K562 (cell line): Measurements from ENCODE around the gene OLFML1. TPM values are rescaled to one million over a fixed set of nuclear protein-coding genes. Genes with fewer than 3 reads are reported as not detected.
A peak's percentile ranks its signal among the peaks of the same experiment; 100 is the strongest.

Experiments used
- ATAC-seq: fragments of 200-7000 bp; cut with Tn5 transposase; 3 replicates; pipeline ENCODE4 v1.9.1; 2020; ENCODE audit warnings: moderate library complexity
- BruUV-seq: library from RNA; stranded (reverse); fragments of 400-500 nt; replicated peaks from 2 replicates; lab custom pipeline; 2021; lab: Mats Ljungman, UMichigan
- CTCF ChIA-PET: fragments of 300-600 bp; formaldehyde crosslinking; extraction: SDS; loops from one replicate; lab custom pipeline; 2021; ENCODE audit warnings: low intra/inter-chr PET ratio; lab: Yijun Ruan, JAX
- POLR2A ChIA-PET: fragments of 300-600, 350-650 bp; sonication (Branson Sonifier 250); formaldehyde crosslinking; extraction: SDS; loops from one replicate; lab custom pipeline; 2021; ENCODE audit warnings: antibody characterized with exemption, inconsistent platforms; lab: Yijun Ruan, JAX
- DNase-seq, 4 experiments: peaks; one replicate each; pipeline versions ENCODE4 v3.0.0 to v3.0.0-alpha.2; 2011 to 2018; ENCODE audit warnings: low spot score in 3 of 4, mixed read lengths in 3 of 4; ENCODE audit errors: extremely low read depth in 1 of 4
- FAIRE-seq: peaks from 2 replicates; lab custom pipeline; 2011; peaks lifted over from hg19 to GRCh38; lab: Jason Lieb, UNC
- H2AFZ ChIP-seq: 2 replicates; pipeline ENCODE4 v1.6.0; 2011; ENCODE audit warnings: low read depth, low read length, control low read depth, inconsistent platforms
- H3K27ac ChIP-seq: fragments of 200-600 bp; 3 replicates; pipeline ENCODE4 v1.8.0; 2011; ENCODE audit warnings: low read depth, mild to moderate bottlenecking, control low read depth, inconsistent platforms, low read length, moderate library complexity, mixed read lengths; ENCODE audit errors: extremely low read depth
- H3K27me3 ChIP-seq, 2 experiments: fragments of 300-600 bp in 1 of 2; 2 replicates in 1 of 2; 3 replicates in 1 of 2; pipeline versions ENCODE4 v1.6.0 to v1.8.0; 2011; ENCODE audit warnings: inconsistent platforms in 2 of 2, low read length in 2 of 2, mild to moderate bottlenecking in 1 of 2, mixed read lengths in 1 of 2, moderate library complexity in 1 of 2; ENCODE audit not compliant: control insufficient read depth in 2 of 2, insufficient read depth in 2 of 2
- H3K36me3 ChIP-seq: fragments of 300-600 bp; 3 replicates; pipeline ENCODE4 v1.8.0; 2011; ENCODE audit warnings: mild to moderate bottlenecking, low read length, inconsistent platforms; ENCODE audit not compliant: control insufficient read depth, insufficient read depth
- H3K4me1 ChIP-seq, 2 experiments: fragments of 200-600 bp in 1 of 2; replicated peaks in 1 of 2; 2 replicates in 1 of 2; 3 replicates in 1 of 2; pipeline versions ENCODE4 v1.5.1 to v1.8.0; 2011; ENCODE audit warnings: inconsistent platforms in 2 of 2, low read length in 2 of 2, mild to moderate bottlenecking in 1 of 2, mixed read lengths in 1 of 2, moderate library complexity in 1 of 2; ENCODE audit not compliant: control insufficient read depth in 2 of 2, insufficient read depth in 2 of 2
- H3K4me2 ChIP-seq: 2 replicates; pipeline ENCODE4 v1.6.1; 2011; ENCODE audit warnings: low read length, control low read depth, inconsistent platforms, mixed read lengths; ENCODE audit not compliant: insufficient read depth
- H3K4me3 ChIP-seq: fragments of 200-600 bp; sonication (generic), shearing (Covaris generic); 2 replicates; pipeline ENCODE4 v1.5.1; 2016; ENCODE audit warnings: control low read depth, inconsistent platforms
- H3K79me2 ChIP-seq: fragments of 200-600 bp; 3 replicates; pipeline ENCODE4 v1.8.0; 2011; ENCODE audit warnings: low read length, inconsistent platforms; ENCODE audit not compliant: control insufficient read depth, insufficient read depth
- H3K9ac ChIP-seq, 2 experiments: 2 replicates each; pipeline versions ENCODE4 v1.6.0 to v1.6.1; 2011; ENCODE audit warnings: low read depth in 2 of 2, low read length in 2 of 2, control low read depth in 1 of 2, inconsistent platforms in 1 of 2, mild to moderate bottlenecking in 1 of 2, mixed read lengths in 1 of 2; ENCODE audit not compliant: insufficient read depth in 1 of 2
- H3K9me1 ChIP-seq: one replicate; pipeline ENCODE4 v1.6.0; 2011; ENCODE audit warnings: inconsistent platforms, mild to moderate bottlenecking, low read length, moderate library complexity; ENCODE audit not compliant: control insufficient read depth, insufficient read depth
- H3K9me3 ChIP-seq: replicated peaks from 2 replicates; pipeline ENCODE4 v1.5.1; 2011; ENCODE audit warnings: low read depth, low read length, inconsistent platforms; ENCODE audit not compliant: control insufficient read depth, insufficient read depth
- H4K20me1 ChIP-seq: replicated peaks from 2 replicates; pipeline ENCODE4 v1.6.1; 2011; ENCODE audit warnings: low read length, inconsistent platforms, mixed read lengths; ENCODE audit not compliant: control insufficient read depth, insufficient read depth
- MEF2D ChIP-seq: conservative IDR thresholded peaks from 2 replicates; pipeline ENCODE4 v1.6.1; 2016; ENCODE audit warnings: low read depth, missing genetic modification characterization, missing compliant biosample characterization
- NR1H2 ChIP-seq: sonication (generic); formaldehyde crosslinking; IDR thresholded peaks from 2 replicates; pipeline ENCODE4 v1.4.0; 2020; ENCODE audit warnings: mild to moderate bottlenecking, missing genetic modification reagents
- NR2C2 ChIP-seq, 2 experiments: fragments of 200-800 bp in 1 of 2; sonication (Bioruptor generic) in 1 of 2; sonication (generic) in 1 of 2; formaldehyde crosslinking in 1 of 2; IDR thresholded peaks; 2 replicates each; pipeline versions ENCODE4 v1.6.1 to v1.8.0; 2016 to 2022; ENCODE audit warnings: mild to moderate bottlenecking in 1 of 2, missing compliant biosample characterization in 1 of 2, missing genetic modification characterization in 1 of 2, missing genetic modification reagents in 1 of 2
- SPI1 ChIP-seq: IDR thresholded peaks from 2 replicates; pipeline ENCODE4 v1.6.1; 2011; ENCODE audit warnings: low read depth, low read length, control low read depth, borderline replicate concordance
- ZBTB8A ChIP-seq: fragments of 450-650 bp; IDR thresholded peaks from 2 replicates; pipeline ENCODE4 v1.6.1; 2018; ENCODE audit warnings: mild to moderate bottlenecking, moderate library complexity; ENCODE audit not compliant: partially characterized antibody
- ZFX ChIP-seq: sonication (generic); formaldehyde crosslinking; IDR thresholded peaks from 2 replicates; pipeline ENCODE4 v1.8.0; 2022; ENCODE audit warnings: mild to moderate bottlenecking, missing genetic modification reagents, moderate library complexity
- ZNF165 ChIP-seq: fragments of 250-450 bp; sonication (Bioruptor Pico); IDR thresholded peaks from 2 replicates; pipeline ENCODE4 v1.4.0; 2020; ENCODE audit warnings: borderline replicate concordance
- ZNF232 ChIP-seq: sonication (generic); formaldehyde crosslinking; IDR thresholded peaks from 2 replicates; pipeline ENCODE4 v1.8.0; 2022; ENCODE audit warnings: mild to moderate bottlenecking, missing genetic modification reagents
- WGBS: fragments of 100-300 bp; shearing (Covaris generic); methylation state at CpG from one replicate; pipeline ENCODE4 v1.1.6; 2016; ENCODE audit warnings: low coverage, mixed read lengths; ENCODE audit not compliant: insufficient coverage; ENCODE audit errors: missing lambda C conversion rate; 5-methylcytosine and 5-hydroxymethylcytosine counted together
- in situ Hi-C: fragments of 300-500 bp; cut with MboI; formaldehyde crosslinking; loops from 4 replicates; pipeline ENCODE4 v1.15.0; 2018; ENCODE audit warnings: inconsistent platforms, mixed read lengths
- intact Hi-C: fragments of 100-400 bp; cut with micrococcal nuclease; formaldehyde crosslinking; loops from 2 replicates; pipeline ENCODE4 v1.14.2; 2022
- polyA plus RNA-seq, 8 experiments: library from polyadenylated mRNA; depleted of rRNA in 4 of 8; stranded (reverse) in 5 of 8; unstranded in 3 of 8; fragments of >200 nt; fragmentation: Nextera tagmentation in 2 of 8; fragmentation: Illumina TruSeq in 1 of 8; extraction: Ambion mirVana in 2 of 8; extraction: Trizol in 1 of 8; gene quantifications; 2 replicates each; pipeline versions ENCODE4 v1.2.1 to v1.2.3, GENCODE V29; 2011 to 2014; ENCODE audit warnings: inconsistent platforms in 1 of 8, missing spikeins in 1 of 8
- total RNA-seq, 7 experiments: library from RNA; depleted of rRNA in 6 of 7; stranded (reverse); fragments of >200 nt in 6 of 7; fragmentation: Illumina TruSeq in 2 of 7; extraction: Trizol in 2 of 7; gene quantifications; 2 replicates each; pipeline versions ENCODE4 v1.2.1 to v1.2.3, GENCODE V29; 2011 to 2021; ENCODE audit warnings: low replicate concordance in 1 of 7
- TF ChIP-seq, protein P1 (sequence below): fragments of 250-450 bp; sonication (Bioruptor Pico); IDR thresholded peaks from 2 replicates; pipeline ENCODE4 v1.9.0; 2021; ENCODE audit warnings: mild to moderate bottlenecking
- TF ChIP-seq, protein P2 (sequence below): fragments of 450-650 bp; formaldehyde crosslinking; IDR thresholded peaks from 2 replicates; pipeline ENCODE4 v1.4.0; 2020; ENCODE audit warnings: mild to moderate bottlenecking, moderate library complexity
- TF ChIP-seq, protein P3 (sequence below): fragments of 250-450 bp; sonication (Bioruptor Pico); IDR thresholded peaks from 2 replicates; pipeline ENCODE4 v1.4.0; 2020; ENCODE audit warnings: borderline replicate concordance
- TF ChIP-seq, protein P4 (sequence below): fragments of 450-650 bp; formaldehyde crosslinking; IDR thresholded peaks from 2 replicates; pipeline ENCODE4 v1.4.0; 2020; ENCODE audit warnings: mild to moderate bottlenecking, moderate library complexity

Gene OLFML1
- total and polyA plus RNA-seq, 9 of the 15 experiments (the other 6 are each of a cell fraction or from before 2014, with no cell fraction given) = not detected

DNA sequence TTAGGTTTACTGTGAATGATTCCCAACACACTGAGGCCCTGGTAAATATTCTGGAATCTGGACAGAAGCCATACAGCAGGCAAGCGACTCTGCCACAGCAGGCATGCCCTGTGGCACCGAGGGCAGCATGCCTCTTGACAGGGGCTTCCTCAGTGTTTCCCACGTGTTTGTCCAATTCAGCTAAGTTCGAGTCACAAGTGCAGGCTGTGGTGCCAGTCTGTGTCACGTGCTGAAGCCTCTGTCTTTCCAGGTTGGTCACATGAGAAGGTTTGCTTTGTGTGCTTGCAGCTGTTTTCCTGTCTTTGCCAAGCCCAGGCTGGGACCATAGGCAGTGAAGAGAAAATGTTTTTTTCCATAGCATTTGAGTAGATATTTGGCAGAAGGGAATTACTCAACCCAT is 26.1 kb downstream of the OLFML1 start (continued):
- TF ChIP-seq ZNF232 (CRISPR knock-in tag) (no peak), ZNF165 (CRISPR knock-in tag) (no peak)
- TF ChIP-seq, protein P1, sequence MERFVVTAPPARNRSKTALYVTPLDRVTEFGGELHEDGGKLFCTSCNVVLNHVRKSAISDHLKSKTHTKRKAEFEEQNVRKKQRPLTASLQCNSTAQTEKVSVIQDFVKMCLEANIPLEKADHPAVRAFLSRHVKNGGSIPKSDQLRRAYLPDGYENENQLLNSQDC (CRISPR knock-in tag) = no peak

GRCh38 chr11:7512525-7513233 is 27.4 kb downstream of the OLFML1 start:
- WGBS = 24% methylated on average over 18 of the region's 18 CpGs
- CTCF ChIA-PET = interaction anchor here (0.7 kb wide), 1 partner anchor 176 kb away, joined by 3 read pairs; no protein-coding TSS in a partner anchor
- no peak overlapping the region for H3K27ac ChIP-seq
- peak; percentile 57 for TF ChIP-seq ZFX (CRISPR knock-in tag)
- TF ChIP-seq, protein P2, sequence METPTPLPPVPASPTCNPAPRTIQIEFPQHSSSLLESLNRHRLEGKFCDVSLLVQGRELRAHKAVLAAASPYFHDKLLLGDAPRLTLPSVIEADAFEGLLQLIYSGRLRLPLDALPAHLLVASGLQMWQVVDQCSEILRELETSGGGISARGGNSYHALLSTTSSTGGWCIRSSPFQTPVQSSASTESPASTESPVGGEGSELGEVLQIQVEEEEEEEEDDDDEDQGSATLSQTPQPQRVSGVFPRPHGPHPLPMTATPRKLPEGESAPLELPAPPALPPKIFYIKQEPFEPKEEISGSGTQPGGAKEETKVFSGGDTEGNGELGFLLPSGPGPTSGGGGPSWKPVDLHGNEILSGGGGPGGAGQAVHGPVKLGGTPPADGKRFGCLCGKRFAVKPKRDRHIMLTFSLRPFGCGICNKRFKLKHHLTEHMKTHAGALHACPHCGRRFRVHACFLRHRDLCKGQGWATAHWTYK (CRISPR knock-in tag) = 0 out of 2 replicates have a peak, but pooled peaks have one; percentile 18
- TF ChIP-seq ZBTB8A = no peak
- peak; percentile 85 for TF ChIP-seq SPI1
- TF ChIP-seq, protein P3, sequence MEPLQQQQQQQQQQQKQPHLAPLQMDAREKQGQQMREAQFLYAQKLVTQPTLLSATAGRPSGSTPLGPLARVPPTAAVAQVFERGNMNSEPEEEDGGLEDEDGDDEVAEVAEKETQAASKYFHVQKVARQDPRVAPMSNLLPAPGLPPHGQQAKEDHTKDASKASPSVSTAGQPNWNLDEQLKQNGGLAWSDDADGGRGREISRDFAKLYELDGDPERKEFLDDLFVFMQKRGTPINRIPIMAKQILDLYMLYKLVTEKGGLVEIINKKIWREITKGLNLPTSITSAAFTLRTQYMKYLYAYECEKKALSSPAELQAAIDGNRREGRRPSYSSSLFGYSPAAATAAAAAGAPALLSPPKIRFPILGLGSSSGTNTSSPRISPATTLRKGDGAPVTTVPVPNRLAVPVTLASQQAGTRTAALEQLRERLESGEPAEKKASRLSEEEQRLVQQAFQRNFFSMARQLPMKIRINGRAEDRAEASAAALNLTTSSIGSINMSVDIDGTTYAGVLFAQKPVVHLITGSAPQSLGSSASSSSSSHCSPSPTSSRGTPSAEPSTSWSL = 0 out of 2 replicates have a peak, but pooled peaks have one; percentile 63
- no peak for TF ChIP-seq NR1H2 (CRISPR knock-in tag)
- TF ChIP-seq MEF2D (tag) = peak; percentile 44; the same call in 1 of the 2 replicates
- TF ChIP-seq, protein P4, sequence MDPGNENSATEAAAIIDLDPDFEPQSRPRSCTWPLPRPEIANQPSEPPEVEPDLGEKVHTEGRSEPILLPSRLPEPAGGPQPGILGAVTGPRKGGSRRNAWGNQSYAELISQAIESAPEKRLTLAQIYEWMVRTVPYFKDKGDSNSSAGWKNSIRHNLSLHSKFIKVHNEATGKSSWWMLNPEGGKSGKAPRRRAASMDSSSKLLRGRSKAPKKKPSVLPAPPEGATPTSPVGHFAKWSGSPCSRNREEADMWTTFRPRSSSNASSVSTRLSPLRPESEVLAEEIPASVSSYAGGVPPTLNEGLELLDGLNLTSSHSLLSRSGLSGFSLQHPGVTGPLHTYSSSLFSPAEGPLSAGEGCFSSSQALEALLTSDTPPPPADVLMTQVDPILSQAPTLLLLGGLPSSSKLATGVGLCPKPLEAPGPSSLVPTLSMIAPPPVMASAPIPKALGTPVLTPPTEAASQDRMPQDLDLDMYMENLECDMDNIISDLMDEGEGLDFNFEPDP (CRISPR knock-in tag) = 0 out of 2 replicates have a peak, but pooled peaks have one; percentile 50
- no peak for TF ChIP-seq NR2C2 (CRISPR knock-in tag; IDR thresholded peaks at IDR 0.05)
- peak; percentile 70 for TF ChIP-seq NR2C2 (tag; IDR thresholded peaks at IDR 0.05)

More at GRCh38 chr11:7512525-7513233, 27.4 kb downstream of the OLFML1 start:
- Histone ChIP-seq H3K4me1 (peaks cover 0 to 18% of the 10 kb centered on the region in 2 experiments; a peak in 3 of 5 replicates), H3K9me1 (no peaks in the 10 kb centered on the region), H3K4me2 (peak overlapping the region; percentile 80), H3K79me2 (no peaks in the 10 kb centered on the region), H2AFZ (peak overlapping the region; percentile 93), H3K36me3 (no peaks in the 10 kb centered on the region), H3K4me3 (peak overlapping the region; percentile 70), H3K9me3 (no peaks in the 10 kb centered on the region), H3K9ac (peak overlapping the region in 1 of 2 experiments; percentile 5; a peak in 1 of 4 replicates), H4K20me1 (0 out of 2 replicates have a peak, but pooled peaks cover 2% of the 10 kb centered on the region), H3K27me3 (peaks cover 2 to 23% of the 10 kb centered on the region in 2 experiments; a peak in 4 of 5 replicates)
- ATAC-seq (peak; percentile 3), FAIRE-seq (no peak), DNase-seq (peak in 2 of 4 experiments; percentile 10 to 15)
- POLR2A ChIA-PET = interaction anchor here (0.6 kb wide), 1 partner anchor 144 kb away, joined by 3 read pairs; no protein-coding TSS in a partner anchor
- intact Hi-C loops = loop anchor here (1.0 kb wide), 1 partner anchor 145 kb away; no protein-coding TSS in a partner anchor
- in situ Hi-C loops = no loop called here
- BruUV-seq = no TSS peak
